NOMO-1 treated with dmso at 0.1 percent for 144 hours (cell line): ENCODE results near the gene ENOSF1.
"Not testable (repeated sequence)": the region's sequence is repeated elsewhere in the genome, so short reads cannot be mapped to it uniquely, and the experiment has no call there.

Experiments
- DNase-seq: peaks from one replicate; lab custom pipeline; 2025; ENCODE audit not compliant: unreplicated experiment; lab: John Stamatoyannopoulos, UW

Gene ENOSF1

DNA sequence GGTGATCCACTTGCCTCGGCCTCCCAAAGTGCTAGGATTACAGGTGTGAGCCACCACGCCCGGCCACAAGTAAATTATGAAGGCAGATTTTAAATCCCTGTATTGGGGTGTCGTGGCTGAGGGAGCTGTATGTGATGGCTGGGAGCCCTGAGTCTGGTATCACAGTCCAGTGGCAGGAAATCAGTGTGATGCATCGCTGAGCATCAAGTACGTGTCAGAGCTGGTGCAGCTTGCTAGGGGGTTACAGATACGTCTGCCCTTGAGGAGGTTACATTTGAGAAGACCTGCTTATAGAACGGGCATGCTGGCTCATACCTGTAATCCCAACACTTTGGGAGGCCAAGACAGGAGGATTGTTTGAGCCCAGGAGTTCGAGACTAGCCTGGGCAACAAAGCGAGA, 4.3 kb downstream of the ENOSF1 start:
- no peak for DNase-seq

DNA sequence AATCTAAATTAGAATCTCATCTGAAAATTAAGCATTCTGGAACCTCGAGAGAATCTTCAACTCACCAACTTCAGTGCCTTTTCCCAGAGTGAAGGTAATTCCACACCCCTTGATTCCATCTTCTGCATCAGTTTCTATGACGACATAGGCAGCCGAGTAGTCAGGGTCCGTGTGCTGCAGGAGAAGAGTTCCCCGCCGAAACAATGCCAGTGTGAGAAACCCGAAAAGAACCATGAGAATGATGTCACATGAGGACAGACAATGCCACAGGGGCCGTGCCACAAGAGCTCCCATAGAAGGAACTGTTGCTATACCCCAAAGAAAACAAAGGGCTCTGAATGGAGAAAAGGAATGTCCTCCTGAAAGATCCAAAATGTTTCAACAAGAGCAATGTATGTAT, 6.0 kb downstream of the ENOSF1 start:
- DNase-seq: no peak

DNA sequence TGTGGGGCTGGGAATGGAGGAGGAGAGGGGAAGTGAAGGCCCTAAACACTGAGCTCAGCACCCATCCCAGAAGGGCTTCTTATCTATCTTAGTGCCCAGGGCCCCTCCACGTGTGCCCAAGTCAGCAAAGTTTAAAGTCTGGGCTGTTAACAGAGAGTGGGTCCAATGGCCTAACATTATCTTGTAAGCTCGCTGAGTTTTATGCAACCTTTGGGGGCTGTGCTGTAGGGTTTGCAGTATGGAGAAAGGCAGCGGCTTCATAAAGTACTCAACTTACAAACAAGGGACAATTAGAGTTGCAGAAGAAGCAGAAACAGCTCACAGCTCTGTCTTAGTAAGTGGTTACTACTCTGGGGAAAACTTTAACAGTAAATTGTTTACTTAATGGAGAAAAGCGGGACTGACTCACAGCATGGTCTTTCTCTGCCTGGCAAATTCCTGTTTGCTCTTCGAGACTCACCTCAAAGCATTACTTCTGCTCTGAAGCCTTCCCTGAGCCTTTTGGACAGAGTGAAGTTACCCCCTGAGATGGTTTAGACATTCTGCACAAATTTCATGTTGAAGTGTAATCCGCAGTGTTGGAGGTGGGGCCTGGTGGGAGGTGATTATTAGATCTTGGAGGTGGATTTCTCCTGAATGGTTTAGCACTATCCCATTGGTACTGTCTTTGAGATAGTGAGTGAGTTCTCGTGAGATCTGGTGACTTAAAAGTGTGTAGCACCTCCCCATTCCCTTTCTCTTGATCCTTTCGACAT, 9.0 kb downstream of the ENOSF1 start:
- DNase-seq: no peak

DNA sequence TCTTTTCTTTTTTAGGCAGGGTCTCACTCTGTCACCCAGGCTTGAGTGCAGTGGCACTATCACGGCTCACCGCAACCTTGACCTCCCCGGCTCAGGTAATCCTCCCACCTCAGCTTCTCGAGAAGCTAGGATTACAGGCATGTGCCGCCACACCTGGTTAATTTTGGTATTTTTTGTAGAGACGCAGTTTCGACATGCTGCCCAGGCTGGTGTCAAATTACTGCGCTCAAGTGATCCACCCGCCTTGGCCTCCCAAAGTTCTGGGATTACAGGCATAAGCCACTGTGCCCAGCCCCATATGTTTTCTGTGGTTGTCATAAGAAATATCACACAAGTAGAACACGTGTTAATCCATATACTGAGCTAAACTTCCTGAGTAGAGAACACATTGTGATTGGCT, 14.6 kb downstream of the ENOSF1 start:
- DNase-seq: no peak

DNA sequence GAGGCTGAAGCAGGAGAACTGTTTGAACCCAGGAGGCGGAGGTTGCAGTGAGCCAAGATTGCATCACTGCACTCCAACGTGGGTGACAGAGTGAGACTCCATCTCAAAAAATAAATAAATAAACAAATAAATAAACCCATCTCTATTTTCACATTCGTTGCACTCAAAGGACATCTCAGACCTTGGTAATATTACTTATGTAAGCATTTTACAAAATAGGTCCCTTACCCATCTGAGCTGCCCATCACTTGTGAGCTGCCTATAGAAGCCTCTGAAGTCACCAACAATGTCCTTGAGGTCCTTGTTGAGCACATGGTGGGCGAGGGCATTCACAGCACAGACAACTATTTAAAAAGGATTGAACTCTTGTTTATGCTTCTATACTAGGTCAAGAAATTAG, 15.4 kb downstream of the ENOSF1 start:
- no peak for DNase-seq

DNA sequence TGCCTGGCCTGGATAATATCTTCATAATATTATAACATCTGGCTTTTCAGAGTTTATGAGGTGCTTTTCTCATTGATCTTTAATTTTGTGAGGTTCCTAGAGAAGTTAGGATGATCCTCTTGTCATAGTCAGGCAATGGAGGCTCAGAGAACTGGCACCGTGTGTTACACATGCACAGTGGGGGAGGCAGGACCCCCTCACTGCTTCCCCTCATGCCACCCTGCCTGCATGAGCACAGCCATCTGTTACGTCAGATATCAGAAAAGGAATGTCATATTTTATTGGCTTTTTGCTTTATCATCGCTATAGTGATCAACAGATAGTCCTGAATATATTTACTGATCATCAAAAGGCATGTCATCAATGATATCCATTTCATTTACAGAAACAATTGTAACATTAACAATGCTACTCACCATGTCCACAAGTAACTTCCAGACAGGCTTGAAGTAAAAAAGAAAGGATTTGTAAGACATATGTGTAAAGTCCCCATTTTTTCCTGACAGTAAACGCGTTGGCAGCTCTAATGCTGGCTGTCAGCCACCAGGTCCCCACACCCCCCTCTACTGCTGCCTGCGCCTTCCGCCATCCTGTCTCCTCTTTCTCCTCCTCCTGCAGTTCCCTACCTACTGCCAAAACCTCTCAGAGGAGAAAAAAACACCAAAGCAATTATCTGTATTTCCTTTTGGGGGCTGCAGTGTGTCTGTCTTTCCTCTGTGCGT, 18.8 kb downstream of the ENOSF1 start:
- DNase-seq: no peak

DNA sequence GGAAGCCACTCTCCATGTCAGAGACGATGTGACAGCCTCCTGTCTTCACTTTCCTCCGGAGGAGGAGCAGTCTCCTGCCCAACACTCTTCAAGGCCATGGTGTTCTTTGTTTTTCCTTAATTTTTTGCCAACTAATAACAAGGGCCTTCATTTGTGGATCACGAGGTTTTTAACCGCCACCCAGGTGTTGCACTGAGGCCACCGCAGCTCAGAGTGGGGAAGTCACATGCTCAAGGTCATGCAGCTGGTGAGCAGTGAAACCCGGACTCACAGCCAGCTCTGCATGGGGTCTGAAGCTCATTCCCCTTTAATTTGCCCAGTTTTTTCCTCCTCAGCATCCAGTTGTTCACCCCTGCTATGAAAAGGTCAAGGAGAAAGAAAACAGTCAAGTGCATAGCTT, 19.6 kb downstream of the ENOSF1 start:
- no peak for DNase-seq

DNA sequence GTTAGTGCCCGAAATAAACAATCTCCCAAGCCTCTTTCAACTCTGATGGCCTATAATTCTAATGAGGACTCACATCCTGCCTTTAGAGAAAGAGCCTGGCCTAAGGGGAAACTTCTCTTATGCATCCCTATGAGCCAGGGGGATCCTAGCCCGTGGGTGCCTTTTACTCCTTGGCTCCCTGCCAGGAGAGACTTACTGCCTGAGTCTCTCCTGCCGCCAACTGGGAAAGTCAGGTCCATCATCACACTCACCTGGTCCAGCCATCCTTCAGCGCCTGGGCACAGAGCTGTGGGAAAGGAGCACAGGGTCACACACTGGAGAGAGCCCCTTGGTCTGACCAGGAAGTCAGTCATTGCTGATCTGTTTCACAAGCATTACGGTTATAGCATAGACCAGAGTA, 24.1 kb downstream of the ENOSF1 start:
- DNase-seq: no peak

DNA sequence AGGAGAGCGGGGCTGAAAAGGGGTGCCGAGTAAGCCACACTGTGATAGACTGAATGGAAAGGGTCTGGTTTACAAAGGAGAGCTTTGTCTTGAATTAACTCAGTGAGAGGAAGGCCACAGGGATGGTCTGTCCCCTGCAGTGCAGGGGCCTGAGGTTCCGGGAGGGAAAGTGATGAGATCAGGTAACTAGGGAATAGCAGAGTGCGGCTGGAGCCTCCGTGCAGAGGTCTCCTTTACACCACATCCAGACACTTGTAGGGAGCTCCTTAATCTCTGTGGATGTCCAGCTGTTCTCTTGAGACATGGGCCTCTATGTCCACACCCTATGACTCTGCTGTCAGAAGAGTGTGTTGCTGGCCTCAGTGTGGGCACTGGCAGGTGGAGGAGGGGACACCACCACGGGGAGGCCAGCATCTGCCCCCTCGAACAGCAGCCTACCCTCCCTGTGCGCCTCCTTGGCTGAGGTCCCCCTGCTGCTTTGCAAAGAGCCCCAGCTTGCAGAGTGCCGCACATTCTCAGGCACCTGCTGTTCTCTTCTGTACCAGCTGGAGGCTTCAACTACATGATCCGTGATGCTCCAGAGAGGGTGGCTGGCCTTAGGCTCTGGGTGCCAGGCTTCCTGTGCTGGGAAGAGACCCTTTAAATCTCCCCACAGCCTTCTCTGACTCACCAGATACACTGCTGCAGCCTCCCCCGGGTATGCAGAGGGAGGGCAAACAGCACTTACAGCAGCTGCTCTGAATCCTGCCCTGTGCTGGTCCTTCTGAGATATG, 25.9 kb downstream of the ENOSF1 start:
- DNase-seq: no peak

DNA sequence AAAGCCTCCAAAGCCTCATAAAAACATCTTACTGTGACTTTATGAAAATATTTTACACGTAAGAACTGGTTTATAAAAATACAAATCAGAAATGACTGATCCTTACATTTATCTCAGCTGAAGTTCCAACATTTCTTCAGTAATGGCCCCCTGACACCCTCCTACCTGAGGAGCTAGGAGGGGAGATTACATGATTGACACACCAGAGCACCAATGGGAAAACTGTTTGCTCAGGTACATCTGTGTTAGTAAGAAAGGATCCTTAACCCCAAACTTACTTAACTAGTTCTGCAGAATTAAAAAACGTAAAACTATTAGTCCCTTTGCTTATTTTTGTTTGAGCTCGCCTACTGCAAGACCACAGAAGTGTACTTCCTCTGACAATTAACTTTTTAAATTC, 27.0 kb downstream of the ENOSF1 start:
- no peak for DNase-seq

DNA sequence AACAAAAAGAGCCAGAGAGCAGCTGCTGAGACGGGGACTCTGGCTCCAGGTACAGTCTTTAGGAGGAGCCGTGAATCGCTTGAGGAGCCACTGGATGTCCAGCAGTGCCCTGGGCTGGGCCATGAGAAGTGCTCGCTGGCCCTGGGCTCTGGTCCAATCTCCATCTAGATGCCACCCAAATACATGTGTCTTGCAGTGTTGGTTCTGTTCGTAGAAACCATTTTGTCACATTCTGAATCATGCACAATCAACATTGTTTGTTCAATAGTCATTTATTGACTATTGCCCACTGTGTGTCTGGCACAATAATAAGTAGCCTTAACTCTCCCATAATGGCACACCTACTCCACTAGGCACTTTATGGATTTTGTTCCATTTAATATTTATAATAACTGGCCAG, 28.9 kb downstream of the ENOSF1 start:
- no peak for DNase-seq

DNA sequence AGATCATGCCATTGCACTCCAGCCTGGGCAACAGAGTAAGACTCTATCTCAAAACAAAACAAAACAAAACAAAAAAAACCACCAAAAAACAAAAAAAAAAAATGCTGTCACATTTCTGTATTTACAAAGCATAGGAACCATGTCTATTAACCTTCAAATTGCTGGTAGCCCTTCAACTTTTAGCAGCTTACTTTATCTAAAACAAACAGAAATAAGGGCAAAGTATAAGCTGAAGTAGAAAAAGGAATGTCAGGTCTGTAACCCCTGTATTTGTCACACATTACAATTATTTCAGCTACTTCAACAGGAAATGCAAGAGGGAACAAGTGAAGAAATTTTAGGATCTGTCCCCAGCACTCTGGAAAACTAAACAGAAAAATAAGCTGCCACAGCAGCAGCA, 29.6 kb downstream of the ENOSF1 start:
- no peak for DNase-seq

DNA sequence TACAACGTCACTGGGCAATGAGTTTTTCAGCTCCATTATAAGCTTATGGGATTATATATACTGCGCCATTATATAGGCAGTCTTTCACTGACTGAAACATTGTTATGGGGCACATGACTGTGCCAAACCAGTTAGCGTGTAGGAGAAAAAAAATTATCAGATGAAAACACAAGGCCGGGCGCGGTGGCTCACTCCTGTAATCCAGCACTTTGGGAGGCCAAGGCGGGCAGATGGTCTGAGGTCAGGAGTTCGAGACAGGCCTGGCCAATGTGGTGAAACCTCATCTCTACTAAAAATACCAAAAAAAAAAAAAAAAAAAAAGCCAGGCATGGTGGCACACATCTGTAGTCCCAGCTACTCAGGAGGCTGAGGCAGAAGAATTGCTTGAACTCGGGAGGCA, 30.0 kb downstream of the ENOSF1 start:
- DNase-seq: not testable (repeated sequence)

DNA sequence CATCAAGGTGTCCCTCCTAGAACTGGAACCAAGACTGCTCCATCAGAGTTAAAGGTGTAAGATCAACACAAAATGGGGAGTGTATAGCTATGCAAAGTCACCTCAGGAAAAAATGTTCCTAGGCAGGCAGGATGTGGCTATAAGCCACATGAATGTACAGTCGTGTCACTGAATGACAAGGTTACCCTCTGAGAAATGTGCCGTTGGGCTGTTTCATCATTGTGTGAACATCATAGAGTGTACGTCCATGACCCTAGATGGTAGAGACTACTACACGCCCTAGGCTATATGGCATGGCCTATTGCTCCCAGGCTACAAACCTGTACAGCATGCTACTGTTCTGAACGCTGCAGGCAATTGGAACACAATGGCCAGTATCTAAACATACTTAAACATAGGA, 30.4 kb downstream of the ENOSF1 start:
- no peak for DNase-seq

DNA sequence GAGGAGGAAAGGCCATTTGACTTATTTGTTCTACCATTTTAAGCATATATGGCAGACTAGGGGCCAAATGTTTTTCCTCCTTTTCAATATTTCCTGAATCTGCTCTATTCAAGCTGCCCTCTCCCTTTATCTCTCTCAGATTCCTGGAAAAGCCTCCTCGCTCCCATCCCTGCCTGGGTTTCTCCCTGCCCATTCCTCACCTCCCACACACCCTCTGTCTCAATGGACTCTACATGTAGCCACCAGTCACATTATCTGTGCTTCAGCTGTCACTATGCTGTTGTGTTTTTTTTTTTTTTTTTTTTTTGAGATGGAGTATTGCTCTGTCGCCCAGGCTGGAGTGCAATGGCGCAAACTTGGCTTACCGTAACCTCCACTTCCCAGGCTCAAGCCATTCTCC, 32.0 kb downstream of the ENOSF1 start:
- DNase-seq: no peak

DNA sequence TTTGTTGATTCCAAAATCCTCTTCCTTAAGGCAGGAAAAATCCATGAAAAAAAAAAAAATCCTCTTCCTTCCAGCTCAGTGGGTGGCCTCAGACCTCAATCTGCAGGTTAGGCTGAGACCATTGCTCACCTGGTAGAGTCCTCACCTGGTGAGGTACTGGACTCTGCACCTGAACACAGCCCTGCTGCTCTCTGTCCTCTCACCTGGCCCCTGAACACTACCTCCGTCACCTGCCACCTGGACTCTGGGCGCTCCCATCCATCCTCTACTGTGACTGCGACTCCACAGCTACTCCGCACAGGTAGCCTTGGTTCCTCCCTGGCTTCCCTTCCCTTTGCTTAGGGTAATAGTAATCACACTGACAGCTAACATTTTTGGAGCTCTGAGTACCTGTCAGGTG, 32.9 kb downstream of the ENOSF1 start:
- no peak for DNase-seq

DNA sequence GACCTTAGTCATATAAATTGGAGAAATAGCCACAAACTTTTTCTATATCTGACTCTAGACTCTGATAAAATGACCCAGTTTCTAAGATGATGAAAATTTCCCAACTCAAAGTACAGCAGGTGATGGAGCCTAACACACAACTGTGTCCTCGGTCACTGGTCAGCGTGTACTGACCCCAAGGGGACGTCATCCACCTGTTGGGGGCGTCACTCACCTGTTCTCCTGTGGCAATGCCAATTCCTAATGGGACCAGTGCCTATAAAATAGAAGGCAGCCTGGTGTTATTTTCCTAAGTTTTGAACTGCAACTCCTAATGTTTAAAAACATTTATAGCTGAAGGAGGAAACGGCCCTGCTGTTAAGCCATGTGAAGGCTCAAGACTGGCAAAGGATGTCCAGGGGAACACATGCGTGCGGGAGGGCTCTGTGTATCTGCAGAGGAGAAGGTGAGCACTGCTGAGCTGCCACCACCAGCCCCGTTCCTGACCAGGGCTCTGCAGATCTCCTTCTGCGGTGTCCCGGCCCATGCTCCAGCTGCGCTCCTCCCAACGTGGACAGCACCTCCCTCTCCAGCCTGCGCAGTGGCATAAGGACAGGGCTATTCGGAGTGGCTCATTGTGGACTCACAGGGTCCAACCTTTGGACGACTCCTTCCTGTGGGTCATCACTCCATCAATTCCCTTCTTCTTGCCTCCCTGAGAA, 33.8 kb downstream of the ENOSF1 start:
- DNase-seq: no peak

DNA sequence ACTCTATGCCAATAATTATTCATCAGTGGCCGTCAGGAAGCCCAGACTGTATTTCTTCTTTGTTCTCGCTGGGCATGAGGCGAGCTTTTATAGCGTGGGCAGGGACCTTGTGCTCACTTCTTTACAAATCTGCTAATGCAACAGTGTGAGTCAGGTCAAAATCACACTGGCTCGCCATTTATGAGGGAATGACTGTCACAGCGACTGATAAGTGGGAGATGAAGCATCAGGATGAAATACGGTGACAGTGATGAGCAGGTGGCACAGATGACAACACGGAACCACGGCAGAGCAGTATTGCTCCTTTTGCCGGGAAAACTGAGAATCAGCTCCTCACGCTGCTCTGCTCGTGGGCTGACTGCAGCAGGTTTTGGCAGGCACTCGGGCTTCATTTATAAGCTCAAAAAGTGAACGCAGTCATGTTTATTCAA, 34.5 kb downstream of the ENOSF1 start:
- DNase-seq: no peak

DNA sequence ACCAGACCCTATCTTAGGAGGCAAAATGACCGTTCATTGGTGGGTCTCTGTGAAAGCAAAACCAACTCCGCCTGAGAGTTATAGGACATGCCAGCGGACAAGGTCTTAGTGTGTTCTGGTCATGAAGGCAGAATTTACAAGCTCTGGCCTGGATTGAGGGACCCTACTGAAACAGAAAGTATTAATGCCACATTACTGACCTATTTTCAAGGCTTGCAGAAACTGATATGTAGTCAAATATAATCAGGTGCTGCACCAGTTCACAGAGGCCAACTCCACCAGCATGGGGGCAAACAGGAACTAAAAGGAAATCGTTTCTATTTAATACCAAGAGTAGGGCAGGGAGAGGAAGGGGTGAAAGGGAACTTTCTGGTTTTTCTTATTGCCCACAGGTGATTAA, 35.3 kb downstream of the ENOSF1 start:
- no peak for DNase-seq

DNA sequence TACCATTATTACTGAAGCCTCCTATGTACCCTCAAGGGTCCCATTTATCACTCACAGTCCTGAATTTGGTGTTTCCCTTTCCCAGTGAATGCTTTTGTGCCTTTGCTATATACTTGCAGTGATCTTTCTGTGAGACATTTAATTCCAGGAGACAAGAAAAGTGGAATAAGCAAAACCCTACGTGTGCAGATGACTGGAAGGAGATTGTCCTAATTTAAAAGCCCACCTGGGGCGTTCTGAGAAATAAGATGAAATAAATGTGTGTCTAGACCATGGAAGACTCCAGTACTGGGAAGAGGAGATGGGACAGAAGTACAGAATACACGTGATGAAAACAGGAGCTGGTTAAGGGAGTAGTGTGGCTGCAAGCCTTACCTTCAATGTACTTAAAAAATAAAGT, 35.7 kb downstream of the ENOSF1 start:
- no peak for DNase-seq

DNA sequence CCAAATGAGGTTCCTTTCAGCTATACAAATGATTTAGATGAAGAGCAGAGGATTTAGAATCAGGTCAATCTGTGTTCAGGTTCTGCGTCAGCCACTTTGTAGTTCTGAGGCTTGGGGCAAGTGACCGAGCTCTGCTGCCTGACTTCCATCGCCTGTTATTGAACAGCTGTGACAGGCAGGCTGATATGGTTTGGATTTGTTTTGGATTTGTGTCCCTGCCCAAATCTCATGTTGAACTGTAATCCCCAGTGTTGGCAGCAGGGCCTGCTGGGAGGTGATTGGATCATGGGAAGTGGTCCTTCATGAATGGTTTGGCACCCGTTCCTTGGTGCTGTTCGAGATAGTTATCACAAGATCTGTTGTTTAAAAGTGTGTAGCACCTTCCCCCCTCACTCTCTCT, 36.4 kb downstream of the ENOSF1 start:
- no peak for DNase-seq
